HepG2 (cell line): ENCODE data around the gene PRM2. TPM values are rescaled to one million over a fixed set of nuclear protein-coding genes. Genes with fewer than 3 reads are reported as not detected.

Source experiments
- BRF2 ChIP-seq: sonication (generic); formaldehyde crosslinking; IDR thresholded peaks from 2 replicates; pipeline ENCODE4 v1.8.1; 2022; ENCODE audit warnings: mild to moderate bottlenecking, missing genetic modification reagents
- HDAC1 ChIP-seq: sonication (generic); formaldehyde crosslinking; IDR thresholded peaks from 2 replicates; pipeline ENCODE4 v1.5.1; 2020; ENCODE audit warnings: mild to moderate bottlenecking, missing genetic modification reagents
- HDAC2 ChIP-seq: sonication (generic); formaldehyde crosslinking; IDR thresholded peaks from 2 replicates; pipeline ENCODE4 v1.4.0; 2020; ENCODE audit warnings: missing genetic modification reagents
- HOXA3 ChIP-seq: sonication (generic); formaldehyde crosslinking; IDR thresholded peaks from 2 replicates; pipeline ENCODE4 v1.5.0; 2020; ENCODE audit warnings: missing genetic modification reagents
- MLX ChIP-seq: IDR thresholded peaks from 2 replicates; pipeline ENCODE4 v1.6.1; 2016
- PHF8 ChIP-seq: sonication (generic); formaldehyde crosslinking; IDR thresholded peaks from 2 replicates; pipeline ENCODE4 v1.5.0; 2020; ENCODE audit warnings: missing genetic modification reagents
- PRDM15 ChIP-seq: sonication (generic); formaldehyde crosslinking; IDR thresholded peaks from 2 replicates; pipeline ENCODE4 v1.4.0; 2020; ENCODE audit warnings: missing genetic modification reagents
- REL ChIP-seq: sonication (generic); formaldehyde crosslinking; conservative IDR thresholded peaks from 2 replicates; pipeline ENCODE4 v1.8.0; 2022; ENCODE audit warnings: mild to moderate bottlenecking, missing genetic modification reagents, moderate library complexity
- ZBTB4 ChIP-seq: sonication (generic); formaldehyde crosslinking; IDR thresholded peaks from 2 replicates; pipeline ENCODE4 v1.4.0; 2020; ENCODE audit warnings: missing genetic modification reagents, mild to moderate bottlenecking, borderline replicate concordance
- ZFP36L1 ChIP-seq: sonication (generic); formaldehyde crosslinking; IDR thresholded peaks from 2 replicates; pipeline ENCODE4 v1.8.0; 2022; ENCODE audit warnings: mild to moderate bottlenecking, missing genetic modification reagents, moderate library complexity
- ZNF383 ChIP-seq: sonication (generic); formaldehyde crosslinking; IDR thresholded peaks from 2 replicates; pipeline ENCODE4 v1.4.0; 2020; ENCODE audit warnings: missing genetic modification reagents, mild to moderate bottlenecking, borderline replicate concordance
- ZNF614 ChIP-seq: IDR thresholded peaks from 2 replicates; pipeline ENCODE4 v1.6.1; 2018; ENCODE audit warnings: missing biosample characterization, missing genetic modification reagents, inconsistent platforms, borderline replicate concordance
- ZNF629 ChIP-seq: sonication (generic); formaldehyde crosslinking; conservative IDR thresholded peaks from 2 replicates; pipeline ENCODE4 v1.5.0; 2020; ENCODE audit warnings: missing genetic modification reagents
- ZNF879 ChIP-seq: sonication (generic); formaldehyde crosslinking; IDR thresholded peaks from 2 replicates; pipeline ENCODE4 v1.8.1; 2023; ENCODE audit warnings: missing genetic modification reagents
- polyA plus RNA-seq, 8 experiments: library from polyadenylated mRNA; depleted of rRNA in 3 of 8; stranded (reverse) in 7 of 8; unstranded in 1 of 8; fragments of >200 nt; fragmentation: Illumina TruSeq in 4 of 8; extraction: Trizol in 4 of 8; gene quantifications; 2 replicates each; pipeline versions ENCODE4 v1.2.1 to v1.2.3, GENCODE V29; 2011 to 2016; ENCODE audit warnings: low read depth in 4 of 8, missing spikeins in 1 of 8, mixed read lengths in 1 of 8; ENCODE audit not compliant: insufficient read depth in 1 of 8
- total RNA-seq, 5 experiments: library from RNA; depleted of rRNA; stranded (reverse); fragments of >200 nt; fragmentation: Illumina TruSeq; extraction: Trizol; gene quantifications; 2 replicates each; pipeline ENCODE4 v1.2.3, GENCODE V29; 2016; ENCODE audit warnings: low read depth in 1 of 5
- TF ChIP-seq, protein P1 (sequence below): sonication (generic); formaldehyde crosslinking; IDR thresholded peaks from 2 replicates; pipeline ENCODE4 v1.8.1; 2022; ENCODE audit warnings: low read depth, mild to moderate bottlenecking, missing genetic modification reagents

Gene PRM2
- total and polyA plus RNA-seq, 2 of the 13 experiments (the other 11 are each of a cell fraction or from before 2014, with no cell fraction given): 0.54 TPM; not detected in 1

- TF ChIP-seq PRDM15 (peak; percentile 2; the same call in 1 of the 2 replicates), ZNF879 (no peak), HDAC2 (CRISPR knock-in tag) (no peak), ZNF629 (peak; percentile 99), BRF2 (CRISPR knock-in tag) (peak; percentile 29; the same call in 1 of the 2 replicates), HDAC1 (peak; percentile 85), MLX (no peak), ZFP36L1 (CRISPR knock-in tag) (no peak), REL (peak; percentile 47; the same call in 1 of the 2 replicates), ZBTB4 (CRISPR knock-in tag) (0 out of 2 replicates have a peak, but pooled peaks have one; percentile 26), ZNF614 (CRISPR knock-in tag) (0 out of 2 replicates have a peak, but pooled peaks have one; percentile 9), PHF8 (0 out of 2 replicates have a peak, but pooled peaks have one; percentile 16), ZNF383 (CRISPR knock-in tag) (no peak), HOXA3 (CRISPR knock-in tag) (peak; percentile 68; the same call in 1 of the 2 replicates)
- TF ChIP-seq, protein P1, sequence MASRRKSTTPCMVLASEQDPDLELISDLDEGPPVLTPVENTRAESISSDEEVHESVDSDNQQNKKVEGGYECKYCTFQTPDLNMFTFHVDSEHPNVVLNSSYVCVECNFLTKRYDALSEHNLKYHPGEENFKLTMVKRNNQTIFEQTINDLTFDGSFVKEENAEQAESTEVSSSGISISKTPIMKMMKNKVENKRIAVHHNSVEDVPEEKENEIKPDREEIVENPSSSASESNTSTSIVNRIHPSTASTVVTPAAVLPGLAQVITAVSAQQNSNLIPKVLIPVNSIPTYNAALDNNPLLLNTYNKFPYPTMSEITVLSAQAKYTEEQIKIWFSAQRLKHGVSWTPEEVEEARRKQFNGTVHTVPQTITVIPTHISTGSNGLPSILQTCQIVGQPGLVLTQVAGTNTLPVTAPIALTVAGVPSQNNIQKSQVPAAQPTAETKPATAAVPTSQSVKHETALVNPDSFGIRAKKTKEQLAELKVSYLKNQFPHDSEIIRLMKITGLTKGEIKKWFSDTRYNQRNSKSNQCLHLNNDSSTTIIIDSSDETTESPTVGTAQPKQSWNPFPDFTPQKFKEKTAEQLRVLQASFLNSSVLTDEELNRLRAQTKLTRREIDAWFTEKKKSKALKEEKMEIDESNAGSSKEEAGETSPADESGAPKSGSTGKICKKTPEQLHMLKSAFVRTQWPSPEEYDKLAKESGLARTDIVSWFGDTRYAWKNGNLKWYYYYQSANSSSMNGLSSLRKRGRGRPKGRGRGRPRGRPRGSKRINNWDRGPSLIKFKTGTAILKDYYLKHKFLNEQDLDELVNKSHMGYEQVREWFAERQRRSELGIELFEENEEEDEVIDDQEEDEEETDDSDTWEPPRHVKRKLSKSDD: 0 out of 2 replicates have a peak, but pooled peaks have one; percentile 17
These were observed 21.2 kb downstream of the PRM2 start (continued) for GRCh38 chr16:11254913-11255736.
